H1 (cell line): Measurements from ENCODE around the gene GFRA3. TPM values are rescaled to one million over a fixed set of nuclear protein-coding genes. Genes with fewer than 3 reads are reported as not detected.

Experiments used
- CTCF ChIA-PET: fragments of 300-600 bp; sonication (Branson Sonifier 250); formaldehyde crosslinking; loops from one replicate; lab custom pipeline; 2021; ENCODE audit not compliant: partially characterized antibody; lab: Charles Lee
- POLR2A ChIA-PET: fragments of 300-600 bp; sonication (Branson Sonifier 250); formaldehyde crosslinking; loops from one replicate; lab custom pipeline; 2021; ENCODE audit warnings: inconsistent platforms; ENCODE audit not compliant: partially characterized antibody; lab: Charles Lee
- DNase-seq, 2 experiments: peaks; one replicate each; pipeline versions ENCODE4 v3.0.0 to v3.0.0-alpha.2; 2010 to 2022; ENCODE audit warnings: low spot score in 2 of 2, low read depth in 1 of 2, mixed read lengths in 1 of 2
- FAIRE-seq: peaks from 2 replicates; lab custom pipeline; 2011; peaks lifted over from hg19 to GRCh38; lab: Jason Lieb, UNC
- H2AFZ ChIP-seq: 2 replicates; pipeline ENCODE4 v1.8.1; 2012; ENCODE audit warnings: low read length, inconsistent platforms
- H2AK5ac ChIP-seq: 2 replicates; pipeline ENCODE4 v1.6.1; 2013; ENCODE audit warnings: low read depth, low read length
- H2BK120ac ChIP-seq: replicated peaks from 2 replicates; pipeline ENCODE3; 2013; ENCODE audit warnings: low read depth, low read length, inconsistent platforms
- H2BK12ac ChIP-seq: 2 replicates; pipeline ENCODE4 v1.6.1; 2013; ENCODE audit warnings: low read depth, low read length
- H2BK15ac ChIP-seq: 2 replicates; pipeline ENCODE4 v1.6.1; 2013; ENCODE audit warnings: low read length
- H2BK20ac ChIP-seq: 2 replicates; pipeline ENCODE4 v1.6.1; 2013; ENCODE audit warnings: low read length
- H2BK5ac ChIP-seq: 2 replicates; pipeline ENCODE4 v1.6.1; 2013; ENCODE audit warnings: low read depth, low read length
- H3K14ac ChIP-seq: 2 replicates; pipeline ENCODE4 v1.6.1; 2013; ENCODE audit warnings: inconsistent platforms; ENCODE audit not compliant: insufficient read length
- H3K18ac ChIP-seq: 2 replicates; pipeline ENCODE4 v1.6.1; 2013; ENCODE audit warnings: low read length; ENCODE audit errors: extremely low read depth
- H3K23ac ChIP-seq: 2 replicates; pipeline ENCODE4 v1.6.1; 2013; ENCODE audit warnings: inconsistent platforms; ENCODE audit not compliant: insufficient read length
- H3K23me2 ChIP-seq: 2 replicates; pipeline ENCODE4 v1.6.1; 2013; ENCODE audit warnings: low read depth, low read length
- H3K27ac ChIP-seq: 2 replicates; pipeline ENCODE4 v1.6.1; 2011; ENCODE audit warnings: low read depth, low read length, inconsistent platforms
- H3K27me3 ChIP-seq, 4 experiments: replicated peaks in 1 of 4; 1 replicate in 1 of 4; 2 replicates in 3 of 4; pipeline versions ENCODE4 v1.6.1 to v1.8.1; 2011 to 2013; ENCODE audit warnings: low read length in 3 of 4, mild to moderate bottlenecking in 3 of 4, inconsistent platforms in 2 of 4, mixed read lengths in 2 of 4, moderate library complexity in 1 of 4; ENCODE audit not compliant: control insufficient read depth in 3 of 4, insufficient read depth in 3 of 4; ENCODE audit errors: extremely low read depth in 1 of 4
- H3K36me3 ChIP-seq, 4 experiments: 2 replicates each; pipeline versions ENCODE4 v1.6.1 to v1.8.1; 2011 to 2013; ENCODE audit warnings: mild to moderate bottlenecking in 4 of 4, low read length in 3 of 4, moderate library complexity in 2 of 4, control low read depth in 1 of 4, inconsistent platforms in 1 of 4; ENCODE audit not compliant: insufficient read depth in 4 of 4, control insufficient read depth in 2 of 4
- H3K4ac ChIP-seq: replicated peaks from 2 replicates; pipeline ENCODE3; 2013; ENCODE audit warnings: low read length, low read depth, mixed read lengths, inconsistent platforms; ENCODE audit not compliant: insufficient read length
- H3K4me1 ChIP-seq, 4 experiments: replicated peaks in 1 of 4; 1 replicate in 1 of 4; 2 replicates in 3 of 4; pipeline versions ENCODE4 v1.6.1 to v1.8.1; 2011 to 2013; ENCODE audit warnings: low read length in 3 of 4, inconsistent platforms in 2 of 4, mixed read lengths in 1 of 4; ENCODE audit not compliant: insufficient read depth in 4 of 4, control insufficient read depth in 3 of 4
- H3K4me2 ChIP-seq, 2 experiments: 2 replicates each; pipeline versions ENCODE4 v1.6.1 to v1.8.1; 2011 to 2013; ENCODE audit warnings: low read depth in 2 of 2, low read length in 2 of 2, control low read depth in 1 of 2, inconsistent platforms in 1 of 2, mild to moderate bottlenecking in 1 of 2; ENCODE audit not compliant: insufficient read depth in 1 of 2
- H3K4me3 ChIP-seq, 4 experiments: fragments of 200-600, 300-600 bp in 1 of 4; sonication (generic), shearing (Covaris generic), sonication (Bioruptor Twin) in 1 of 4; 2 replicates each; pipeline versions ENCODE4 v1.5.1 to v1.8.1; 2011 to 2016; ENCODE audit warnings: low read length in 4 of 4, low read depth in 3 of 4, control low read depth in 2 of 4, inconsistent platforms in 2 of 4, mild to moderate bottlenecking in 2 of 4, mixed read lengths in 1 of 4, moderate library complexity in 1 of 4; ENCODE audit not compliant: insufficient read depth in 2 of 4; ENCODE audit errors: extremely low read depth in 1 of 4
- H3K56ac ChIP-seq: replicated peaks from 2 replicates; pipeline ENCODE3; 2013; ENCODE audit warnings: low read depth, mild to moderate bottlenecking, mixed read lengths, low read length, inconsistent platforms; ENCODE audit not compliant: insufficient read length
- H3K79me1 ChIP-seq: 2 replicates; pipeline ENCODE4 v1.6.1; 2013; ENCODE audit warnings: low read depth, low read length, control low read depth
- H3K79me2 ChIP-seq, 2 experiments: 2 replicates each; pipeline versions ENCODE4 v1.6.1 to v1.8.1; 2012 to 2013; ENCODE audit warnings: low read length in 2 of 2, mild to moderate bottlenecking in 2 of 2, inconsistent platforms in 1 of 2; ENCODE audit not compliant: insufficient read depth in 2 of 2, control insufficient read depth in 1 of 2
- H3K9ac ChIP-seq, 4 experiments: replicated peaks in 1 of 4; 1 replicate in 1 of 4; 2 replicates in 3 of 4; pipeline versions ENCODE4 v1.6.1 to v1.8.1; 2011 to 2013; ENCODE audit warnings: low read depth in 3 of 4, low read length in 3 of 4, control low read depth in 2 of 4, mild to moderate bottlenecking in 2 of 4, moderate library complexity in 2 of 4, inconsistent platforms in 1 of 4; ENCODE audit errors: extremely low read depth in 1 of 4
- H3K9me3 ChIP-seq, 2 experiments: 2 replicates each; pipeline versions ENCODE4 v1.6.1 to v1.8.1; 2012 to 2013; ENCODE audit warnings: mild to moderate bottlenecking in 2 of 2, moderate library complexity in 2 of 2, control low read depth in 1 of 2, inconsistent platforms in 1 of 2, low read depth in 1 of 2, low read length in 1 of 2, mixed read lengths in 1 of 2; ENCODE audit not compliant: insufficient read depth in 2 of 2
- H4K20me1 ChIP-seq, 2 experiments: replicated peaks in 1 of 2; 2 replicates each; pipeline versions ENCODE3 to v1.8.1; 2011 to 2013; ENCODE audit warnings: inconsistent platforms in 2 of 2, low read length in 2 of 2, mild to moderate bottlenecking in 1 of 2; ENCODE audit not compliant: insufficient read depth in 2 of 2, control insufficient read depth in 1 of 2
- H4K5ac ChIP-seq: 2 replicates; pipeline ENCODE4 v1.6.1; 2013; ENCODE audit warnings: low read length, low read depth, mixed read lengths, inconsistent platforms; ENCODE audit not compliant: insufficient read length
- H4K8ac ChIP-seq: 2 replicates; pipeline ENCODE4 v1.8.0; 2013; ENCODE audit warnings: mild to moderate bottlenecking, moderate library complexity, low read length, inconsistent platforms; ENCODE audit not compliant: insufficient read depth; ENCODE audit errors: extremely low read depth
- H4K91ac ChIP-seq: replicated peaks from 2 replicates; pipeline ENCODE3; 2013; ENCODE audit warnings: low read length, mixed read lengths, inconsistent platforms; ENCODE audit not compliant: insufficient read length
- E2F6 ChIP-seq: IDR thresholded peaks from 2 replicates; pipeline ENCODE4 v1.6.1; 2012; ENCODE audit warnings: inconsistent platforms
- MAFK ChIP-seq: IDR thresholded peaks from 2 replicates; pipeline ENCODE4 v1.6.1; 2012; ENCODE audit warnings: low read depth, mild to moderate bottlenecking, improper control_type of control experiment, low read length
- SRF ChIP-seq: IDR thresholded peaks from 2 replicates; pipeline ENCODE4 v1.6.1; 2011; ENCODE audit warnings: mild to moderate bottlenecking, low read depth, low read length, moderate library complexity
- WGBS, 2 experiments: shearing (Covaris generic) in 1 of 2; methylation state at CpG; one replicate each; pipeline versions ENCODE4 v1.1.6 to v1.1.7; 2013 to 2015; ENCODE audit warnings: low lambda C conversion rate in 2 of 2, mixed read lengths in 2 of 2, inconsistent platforms in 1 of 2, low coverage in 1 of 2, missing lambda C conversion rate in 1 of 2; ENCODE audit not compliant: insufficient replicate concordance in 2 of 2, insufficient coverage in 1 of 2, insufficient read length in 1 of 2; ENCODE audit errors: extremely low coverage in 1 of 2, missing lambda C conversion rate in 1 of 2; 5-methylcytosine and 5-hydroxymethylcytosine counted together
- polyA plus RNA-seq, 7 experiments: library from polyadenylated mRNA; depleted of rRNA in 3 of 7; stranded (reverse) in 5 of 7; unstranded in 2 of 7; fragments of >200 nt in 5 of 7; fragments of 200-250 nt in 2 of 7; gene quantifications; 1 replicate in 5 of 7; 2 replicates in 1 of 7; 4 replicates in 1 of 7; pipeline versions ENCODE4 v1.2.1 to v1.2.3, GENCODE V29; 2011 to 2013; ENCODE audit warnings: missing spikeins in 2 of 7, mixed read lengths in 2 of 7
- total RNA-seq: library from RNA; stranded (reverse); fragmentation: NEBNext Ultra II Directional; extraction: Animal tissue kit (Norgen Biotek cat#: 25700); gene quantifications from 2 replicates; pipeline ENCODE4 v1.2.1, GENCODE V29; 2021
- TF ChIP-seq, protein P1 (sequence below), 3 experiments: IDR thresholded peaks; 1 replicate in 2 of 3; 2 replicates in 1 of 3; pipeline versions ENCODE4 v1.5.1 to v1.6.1; 2011; ENCODE audit warnings: low read length in 3 of 3, mild to moderate bottlenecking in 3 of 3, inconsistent platforms in 2 of 3, low read depth in 1 of 3, moderate library complexity in 1 of 3; ENCODE audit not compliant: insufficient read depth in 1 of 3; ENCODE audit errors: control extremely low read depth in 1 of 3

Gene GFRA3
- total and polyA plus RNA-seq, 2 of the 8 experiments (the other 6 are each of a cell fraction or from before 2014, with no cell fraction given) = 0.88 to 3.4 TPM

DNA sequence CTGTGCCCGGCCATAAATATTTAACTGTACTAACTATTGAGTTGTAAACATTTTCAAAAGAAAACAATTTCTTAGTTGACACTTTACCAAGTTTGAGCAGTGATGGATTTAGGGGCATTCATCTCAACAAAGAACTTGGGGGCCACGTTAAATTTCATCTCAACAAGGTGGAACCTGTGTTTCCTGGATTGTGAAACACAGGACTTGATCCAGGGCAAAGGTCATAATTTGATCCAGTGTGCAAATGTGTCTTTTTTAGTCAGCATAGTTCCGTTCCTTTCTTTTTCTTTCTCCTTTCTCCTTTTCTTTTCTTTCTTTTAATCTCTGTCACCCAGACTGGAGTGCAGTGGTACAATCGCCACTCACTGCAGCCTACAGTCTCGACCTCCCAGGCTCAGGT is 3.1 kb downstream of the GFRA3 start:
- Histone ChIP-seq H3K4ac (no peak overlapping the region), H4K20me1 (no peaks in the 10 kb centered on the region), H3K14ac (no peak overlapping the region), H2BK15ac (no peak overlapping the region), H2BK20ac (no peak overlapping the region), H3K9ac (no peak overlapping the region), H4K8ac (no peak overlapping the region), H3K4me2 (no peak overlapping the region), H3K23ac (no peak overlapping the region), H3K9me3 (no peaks in the 10 kb centered on the region), H3K4me3 (no peak overlapping the region), H2BK120ac (no peak overlapping the region), H3K79me2 (no peaks in the 10 kb centered on the region), H3K18ac (no peak overlapping the region), H4K5ac (no peak overlapping the region), H3K27ac (no peak overlapping the region), H2BK12ac (no peak overlapping the region), H4K91ac (no peak overlapping the region), H3K56ac (no peak overlapping the region), H3K79me1 (no peaks in the 10 kb centered on the region), H3K27me3 (peaks cover 3 to 28% (median 26%) of the 10 kb centered on the region in 4 experiments), H3K23me2 (peaks cover 6% of the 10 kb centered on the region; the same call in 1 of the 2 replicates), H2BK5ac (no peak overlapping the region), H3K4me1 (peaks cover 0 to 11% (median 3%) of the 10 kb centered on the region in 4 experiments; a peak in 4 of 7 replicates), H2AFZ (no peak overlapping the region), H2AK5ac (no peak overlapping the region), H3K36me3 (no peaks in the 10 kb centered on the region)
- FAIRE-seq (no peak), DNase-seq (no peak)
- ChIA-PET CTCF (interaction anchor here (0.6 to 0.8 kb wide), 2 partner anchors 37 to 261 kb away, joined by 3 to 4 read pairs; no protein-coding TSS in a partner anchor), POLR2A (no interaction called here)
- 83% methylated on average over 5 of the region's 5 CpGs; no CpG with 5 or more reads in 1 of the 2 experiments for WGBS, 2 experiments
- TF ChIP-seq, protein P1, sequence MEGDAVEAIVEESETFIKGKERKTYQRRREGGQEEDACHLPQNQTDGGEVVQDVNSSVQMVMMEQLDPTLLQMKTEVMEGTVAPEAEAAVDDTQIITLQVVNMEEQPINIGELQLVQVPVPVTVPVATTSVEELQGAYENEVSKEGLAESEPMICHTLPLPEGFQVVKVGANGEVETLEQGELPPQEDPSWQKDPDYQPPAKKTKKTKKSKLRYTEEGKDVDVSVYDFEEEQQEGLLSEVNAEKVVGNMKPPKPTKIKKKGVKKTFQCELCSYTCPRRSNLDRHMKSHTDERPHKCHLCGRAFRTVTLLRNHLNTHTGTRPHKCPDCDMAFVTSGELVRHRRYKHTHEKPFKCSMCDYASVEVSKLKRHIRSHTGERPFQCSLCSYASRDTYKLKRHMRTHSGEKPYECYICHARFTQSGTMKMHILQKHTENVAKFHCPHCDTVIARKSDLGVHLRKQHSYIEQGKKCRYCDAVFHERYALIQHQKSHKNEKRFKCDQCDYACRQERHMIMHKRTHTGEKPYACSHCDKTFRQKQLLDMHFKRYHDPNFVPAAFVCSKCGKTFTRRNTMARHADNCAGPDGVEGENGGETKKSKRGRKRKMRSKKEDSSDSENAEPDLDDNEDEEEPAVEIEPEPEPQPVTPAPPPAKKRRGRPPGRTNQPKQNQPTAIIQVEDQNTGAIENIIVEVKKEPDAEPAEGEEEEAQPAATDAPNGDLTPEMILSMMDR (IDR thresholded peaks at IDR 0.05; ENCODE audit: control extremely low read depth in 1 of 3, insufficient read depth in 1 of 3, low read depth in 1 of 3, low read length in 3 of 3) = no peak
- TF ChIP-seq SRF (no peak), MAFK (no peak), E2F6 (no peak)
